Endothelial cell of umbilical vein (primary cell): ENCODE measurements around the gene ZNF319. TPM values are rescaled to one million over a fixed set of nuclear protein-coding genes. Genes with fewer than 3 reads are reported as not detected.

ENCODE experiments used
- BruUV-seq: library from RNA; stranded (reverse); fragments of 400-500 nt; replicated peaks from 2 replicates; lab custom pipeline; 2021; lab: Mats Ljungman, UMichigan
- CTCF ChIA-PET: fragments of 300-600, 350-600 bp; sonication (Branson Sonifier 250); formaldehyde crosslinking; loops from one replicate; lab custom pipeline; 2021; ENCODE audit warnings: antibody characterized with exemption, inconsistent platforms; lab: Charles Lee
- POLR2A ChIA-PET: fragments of 300-600, 350-600 bp; sonication (Branson Sonifier 250); formaldehyde crosslinking; loops from one replicate; lab custom pipeline; 2021; ENCODE audit warnings: antibody characterized with exemption, inconsistent platforms; lab: Charles Lee
- DNase-seq: peaks from one replicate; pipeline ENCODE4 v3.0.0-alpha.2; 2011; ENCODE audit warnings: low read depth, low spot score
- FAIRE-seq: peaks from 2 replicates; lab custom pipeline; 2011; peaks lifted over from hg19 to GRCh38; lab: Jason Lieb, UNC
- H2AFZ ChIP-seq: 2 replicates; pipeline ENCODE4 v1.6.0; 2012; ENCODE audit warnings: low read depth, low read length, control low read depth, inconsistent platforms
- H3K27ac ChIP-seq: 2 replicates; pipeline ENCODE4 v1.5.1; 2011; ENCODE audit warnings: low read depth, mild to moderate bottlenecking, control low read depth, low read length, moderate library complexity; ENCODE audit not compliant: insufficient read depth
- H3K27me3 ChIP-seq, 2 experiments: 2 replicates each; pipeline versions ENCODE4 v1.6.0 to v1.6.1; 2011; ENCODE audit warnings: low read length in 2 of 2, mixed read lengths in 1 of 2; ENCODE audit not compliant: control insufficient read depth in 2 of 2, insufficient read depth in 2 of 2
- H3K36me3 ChIP-seq, 2 experiments: 2 replicates in 1 of 2; 3 replicates in 1 of 2; pipeline ENCODE4 v1.5.1; 2011; ENCODE audit warnings: low read length in 2 of 2, mild to moderate bottlenecking in 1 of 2, moderate library complexity in 1 of 2; ENCODE audit not compliant: control insufficient read depth in 2 of 2, insufficient read depth in 2 of 2; ENCODE audit errors: extremely low read depth in 1 of 2
- H3K4me1 ChIP-seq: 3 replicates; pipeline ENCODE4 v1.5.1; 2011; ENCODE audit warnings: mild to moderate bottlenecking, low read length; ENCODE audit not compliant: control insufficient read depth, insufficient read depth; ENCODE audit errors: extremely low read depth
- H3K4me2 ChIP-seq: 2 replicates; pipeline ENCODE4 v1.6.1; 2011; ENCODE audit warnings: low read length, control low read depth, mixed read lengths; ENCODE audit not compliant: insufficient read depth
- H3K4me3 ChIP-seq, 3 experiments: fragments of 200-600 bp in 1 of 3; sonication (generic), shearing (Covaris generic) in 1 of 3; replicated peaks in 1 of 3; 2 replicates each; pipeline ENCODE4 v1.5.1; 2011 to 2016; ENCODE audit warnings: control low read depth in 3 of 3, low read length in 3 of 3, mild to moderate bottlenecking in 2 of 3, inconsistent platforms in 1 of 3, low read depth in 1 of 3, moderate library complexity in 1 of 3; ENCODE audit not compliant: insufficient read depth in 1 of 3
- H3K79me2 ChIP-seq: 2 replicates; pipeline ENCODE4 v1.6.0; 2012; ENCODE audit warnings: low read length, inconsistent platforms; ENCODE audit not compliant: control insufficient read depth, insufficient read depth
- H3K9ac ChIP-seq: replicated peaks from 2 replicates; pipeline ENCODE3; 2011; ENCODE audit warnings: low read length, control low read depth; ENCODE audit not compliant: insufficient read depth; ENCODE audit errors: extremely low read depth
- H3K9me1 ChIP-seq: replicated peaks from 3 replicates; pipeline ENCODE4 v1.6.0; 2011; ENCODE audit warnings: mild to moderate bottlenecking, low read length; ENCODE audit not compliant: control insufficient read depth, insufficient read depth; ENCODE audit errors: extremely low read depth
- H3K9me3 ChIP-seq: replicated peaks from 2 replicates; pipeline ENCODE4 v1.5.1; 2012; ENCODE audit warnings: low read length, inconsistent platforms; ENCODE audit not compliant: control insufficient read depth, insufficient read depth
- H4K20me1 ChIP-seq: replicated peaks from 2 replicates; pipeline ENCODE3; 2011; ENCODE audit warnings: mild to moderate bottlenecking, low read length; ENCODE audit not compliant: control insufficient read depth, insufficient read depth; ENCODE audit errors: extremely low read depth
- EZH2 ChIP-seq: IDR thresholded peaks from 2 replicates; pipeline ENCODE4 v1.6.1; 2012; ENCODE audit warnings: borderline replicate concordance, low read depth, mild to moderate bottlenecking, moderate library complexity, low read length, inconsistent platforms; ENCODE audit not compliant: severe bottlenecking
- FOS ChIP-seq: IDR thresholded peaks from 2 replicates; pipeline ENCODE4 v1.6.1; 2011; ENCODE audit warnings: mild to moderate bottlenecking, low read length, moderate library complexity, borderline replicate concordance; ENCODE audit not compliant: insufficient read depth
- GATA2 ChIP-seq: IDR thresholded peaks from 2 replicates; pipeline ENCODE4 v1.7.0; 2011; ENCODE audit warnings: low read depth, mild to moderate bottlenecking, moderate library complexity, mixed read lengths, low read length; ENCODE audit not compliant: insufficient read length, insufficient read depth
- JUN ChIP-seq: IDR thresholded peaks from 2 replicates; pipeline ENCODE4 v1.6.1; 2011; ENCODE audit warnings: borderline replicate concordance, low read depth; ENCODE audit not compliant: insufficient read length, insufficient read depth
- MYC ChIP-seq: IDR thresholded peaks from one replicate; pipeline ENCODE4 v1.6.1; 2011; ENCODE audit warnings: mild to moderate bottlenecking, low read depth, low read length
- POLR2A ChIP-seq: IDR thresholded peaks from 2 replicates; pipeline ENCODE4 v1.6.1; 2012; ENCODE audit warnings: low read depth, mild to moderate bottlenecking, control low read depth, low read length
- dilution Hi-C: fragments of 300-500 bp; cut with MboI; formaldehyde crosslinking; loops from one replicate; pipeline ENCODE4 v1.15.0; 2019; ENCODE audit warnings: low sequenced_read_pairs; ENCODE audit not compliant: extremely low pct_ligation_motif_present
- intact Hi-C: fragments of 100-400 bp; cut with micrococcal nuclease; formaldehyde crosslinking; loops from one replicate; pipeline ENCODE4 v1.10.0; 2022
- polyA plus RNA-seq, 4 experiments: library from polyadenylated mRNA; depleted of rRNA in 3 of 4; stranded (reverse) in 3 of 4; unstranded in 1 of 4; fragments of >200 nt; gene quantifications; 2 replicates each; pipeline versions ENCODE4 v1.2.1 to v1.2.3, GENCODE V29; 2011 to 2012; ENCODE audit warnings: missing spikeins in 1 of 4
- total RNA-seq: library from RNA; stranded (reverse); gene quantifications from 2 replicates; pipeline ENCODE4 v1.2.3, GENCODE V29; 2021
- TF ChIP-seq, protein P1 (sequence below), 2 donors: IDR thresholded peaks; 1 replicate in 1 of 2; 2 replicates in 1 of 2; pipeline ENCODE4 v1.5.1; 2011; ENCODE audit warnings: low read length in 2 of 2, mild to moderate bottlenecking in 2 of 2, moderate library complexity in 2 of 2, control low read depth in 1 of 2, inconsistent platforms in 1 of 2, low read depth in 1 of 2; ENCODE audit not compliant: insufficient read depth in 1 of 2; ENCODE audit errors: extremely low read depth in 1 of 2
- TF ChIP-seq, protein P2 (sequence below): IDR thresholded peaks from 2 replicates; pipeline ENCODE4 v1.6.1; 2011; ENCODE audit not compliant: insufficient read depth, insufficient read length

ZNF319 gene
- total and polyA plus RNA-seq, 2 donors (not counting 3 experiments of a cell fraction or from before 2014, with no cell fraction given), result 5.4 to 9.9 TPM

DNA sequence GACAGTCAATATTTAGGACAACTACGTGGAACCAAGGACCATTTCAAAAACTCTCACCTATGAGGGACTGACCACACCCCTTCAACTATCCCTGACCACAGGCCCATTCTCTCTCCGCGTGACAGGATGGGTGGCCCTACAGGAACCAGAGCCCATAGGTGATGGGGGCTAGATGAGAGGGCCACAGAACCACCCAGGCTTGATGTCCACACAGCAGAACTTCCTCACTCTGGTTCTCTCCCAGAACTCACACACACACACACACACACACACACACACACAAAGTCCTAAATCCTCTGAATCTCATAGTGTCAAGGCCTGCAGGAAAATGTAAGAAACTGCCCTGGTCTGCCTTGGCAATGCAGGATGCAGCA, 1.5 kb downstream of the ZNF319 start:
- TF ChIP-seq JUN (no peak), POLR2A (no peak), FOS (no peak), MYC (no peak), EZH2 (no peak), GATA2 (no peak)
- TF ChIP-seq, protein P1, sequence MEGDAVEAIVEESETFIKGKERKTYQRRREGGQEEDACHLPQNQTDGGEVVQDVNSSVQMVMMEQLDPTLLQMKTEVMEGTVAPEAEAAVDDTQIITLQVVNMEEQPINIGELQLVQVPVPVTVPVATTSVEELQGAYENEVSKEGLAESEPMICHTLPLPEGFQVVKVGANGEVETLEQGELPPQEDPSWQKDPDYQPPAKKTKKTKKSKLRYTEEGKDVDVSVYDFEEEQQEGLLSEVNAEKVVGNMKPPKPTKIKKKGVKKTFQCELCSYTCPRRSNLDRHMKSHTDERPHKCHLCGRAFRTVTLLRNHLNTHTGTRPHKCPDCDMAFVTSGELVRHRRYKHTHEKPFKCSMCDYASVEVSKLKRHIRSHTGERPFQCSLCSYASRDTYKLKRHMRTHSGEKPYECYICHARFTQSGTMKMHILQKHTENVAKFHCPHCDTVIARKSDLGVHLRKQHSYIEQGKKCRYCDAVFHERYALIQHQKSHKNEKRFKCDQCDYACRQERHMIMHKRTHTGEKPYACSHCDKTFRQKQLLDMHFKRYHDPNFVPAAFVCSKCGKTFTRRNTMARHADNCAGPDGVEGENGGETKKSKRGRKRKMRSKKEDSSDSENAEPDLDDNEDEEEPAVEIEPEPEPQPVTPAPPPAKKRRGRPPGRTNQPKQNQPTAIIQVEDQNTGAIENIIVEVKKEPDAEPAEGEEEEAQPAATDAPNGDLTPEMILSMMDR (IDR thresholded peaks at IDR 0.05; ENCODE audit: extremely low read depth in 1 of 2, insufficient read depth in 1 of 2, low read depth in 1 of 2, low read length in 2 of 2), result no peak
- TF ChIP-seq, protein P2, sequence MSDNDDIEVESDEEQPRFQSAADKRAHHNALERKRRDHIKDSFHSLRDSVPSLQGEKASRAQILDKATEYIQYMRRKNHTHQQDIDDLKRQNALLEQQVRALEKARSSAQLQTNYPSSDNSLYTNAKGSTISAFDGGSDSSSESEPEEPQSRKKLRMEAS, result no peak
- Histone ChIP-seq H3K27me3 (no peaks in the 10 kb centered on the region), H3K4me2 (peak overlapping the region; percentile 53), H4K20me1 (no peaks in the 10 kb centered on the region), H3K9me3 (no peaks in the 10 kb centered on the region), H2AFZ (no peak overlapping the region), H3K4me1 (peaks cover 23% of the 10 kb centered on the region), H3K27ac (no peak overlapping the region), H3K9me1 (no peaks in the 10 kb centered on the region), H3K4me3 (no peak overlapping the region), H3K9ac (no peak overlapping the region), H3K79me2 (peaks cover 4% of the 10 kb centered on the region), H3K36me3 (peaks cover 2 to 15% of the 10 kb centered on the region in 2 experiments)
- DNase-seq (no peak), FAIRE-seq (no peak)
- dilution Hi-C loops (no loop called here), intact Hi-C loops (no loop called here)
- ChIA-PET POLR2A (no interaction called here), CTCF (interaction anchor here (1.4 to 3.5 kb wide), 6 partner anchors 18 to 408 kb away, joined by 3 to 36 read pairs (median 4); no protein-coding TSS in a partner anchor)
- no TSS peak for BruUV-seq
